Loucy (cell line): ENCODE data around the gene ASMTL.

Experiments
- CTCF ChIP-seq: fragments of 200-600 bp; sonication (generic); conservative IDR thresholded peaks from 2 replicates; pipeline ENCODE4 v1.5.1; 2014; ENCODE audit warnings: mild to moderate bottlenecking, antibody characterized with exemption, low read length
- EZH2phosphoT487 ChIP-seq: fragments of 200-600 bp; IDR thresholded peaks from 2 replicates; pipeline ENCODE4 v1.6.1; 2018; ENCODE audit warnings: antibody characterized with exemption, mild to moderate bottlenecking, moderate library complexity, borderline replicate concordance

DNA sequence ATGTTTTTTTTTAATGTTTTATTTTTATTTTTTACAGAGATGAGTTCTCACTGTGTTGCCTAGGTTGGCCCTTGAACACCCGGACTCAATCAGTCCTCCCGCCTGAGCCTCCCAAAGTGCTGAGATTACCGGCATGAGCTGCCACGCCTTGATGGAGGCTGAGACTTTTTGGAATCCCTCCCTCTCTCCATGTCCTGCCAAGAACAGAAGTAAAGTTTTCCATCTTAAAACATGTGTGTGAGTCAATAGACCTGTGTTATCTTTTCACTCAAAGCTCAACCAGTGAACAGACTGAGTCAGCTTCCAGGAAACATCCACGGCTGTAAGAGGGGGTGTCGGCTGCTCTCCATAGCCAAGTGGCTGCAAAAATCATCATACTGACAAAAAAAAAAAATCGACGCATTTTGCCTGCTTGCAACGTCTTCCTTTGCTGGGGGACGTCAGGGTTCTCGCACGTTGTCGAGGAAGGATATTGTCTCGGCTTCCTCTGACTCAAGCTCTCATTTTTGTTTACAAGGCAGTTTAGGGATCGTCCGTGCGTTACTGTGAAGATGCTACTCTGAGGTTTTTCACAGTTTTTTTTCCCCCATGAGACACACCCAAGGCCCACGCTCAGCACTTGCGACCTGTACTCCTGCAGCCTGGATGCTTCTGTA, 10.0 kb upstream of the ASMTL start:
- TF ChIP-seq CTCF, result no peak
- TF ChIP-seq EZH2phosphoT487, result no peak
